ENCODE measurements around the gene PFKL.
A peak's percentile ranks its signal among the peaks of the same experiment; 100 is the strongest.
"Not testable (repeated sequence)": the region's sequence is repeated elsewhere in the genome, so short reads cannot be mapped to it uniquely, and the experiment has no call there.

The PFKL gene

GRCh38 chr21:44329086-44329889 lies 29.4 kb downstream of the PFKL start:
- DNase-seq = peak; percentile 38

DNA sequence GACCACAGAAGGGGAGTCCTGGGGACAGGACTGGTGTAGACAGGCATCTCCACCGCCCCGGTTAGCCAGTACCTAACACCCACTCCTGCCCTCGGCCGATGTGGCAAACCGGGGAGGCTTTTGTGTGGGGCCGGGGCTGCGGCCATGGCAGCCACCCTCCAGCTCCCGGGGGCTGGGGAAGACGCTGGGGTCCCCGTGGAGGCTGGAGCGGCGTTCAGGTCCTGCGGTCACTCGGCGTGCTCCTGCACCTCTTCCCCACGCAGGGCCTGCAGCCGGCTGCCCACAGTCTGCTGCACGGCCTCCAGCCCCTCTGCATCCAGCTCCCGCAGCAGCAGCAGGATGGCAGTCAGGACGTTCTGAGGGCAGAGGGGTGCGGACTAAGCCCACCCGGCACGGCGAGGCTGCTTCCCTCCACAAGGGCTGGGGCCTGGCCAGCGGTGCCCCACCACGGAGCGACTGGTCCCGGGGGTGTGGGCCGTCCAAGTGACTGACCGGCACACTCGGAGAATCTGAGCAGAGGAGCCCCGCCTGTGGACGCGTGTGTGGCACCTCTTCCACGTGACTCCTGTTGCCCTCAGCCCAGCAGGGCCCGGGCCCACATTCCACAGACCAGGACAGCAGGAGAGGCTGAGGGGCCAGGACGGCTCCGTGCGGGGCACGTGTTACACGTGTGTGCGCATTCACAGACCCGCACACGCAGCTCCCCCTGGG lies 30.3 kb downstream of the PFKL start:
- DNase-seq = no peak

- no peak for DNase-seq
Measured at GRCh38 chr21:44330698-44331097, 30.8 kb downstream of the PFKL start.

GRCh38 chr21:44331209-44331608 lies 31.4 kb downstream of the PFKL start:
- DNase-seq = no peak

DNA sequence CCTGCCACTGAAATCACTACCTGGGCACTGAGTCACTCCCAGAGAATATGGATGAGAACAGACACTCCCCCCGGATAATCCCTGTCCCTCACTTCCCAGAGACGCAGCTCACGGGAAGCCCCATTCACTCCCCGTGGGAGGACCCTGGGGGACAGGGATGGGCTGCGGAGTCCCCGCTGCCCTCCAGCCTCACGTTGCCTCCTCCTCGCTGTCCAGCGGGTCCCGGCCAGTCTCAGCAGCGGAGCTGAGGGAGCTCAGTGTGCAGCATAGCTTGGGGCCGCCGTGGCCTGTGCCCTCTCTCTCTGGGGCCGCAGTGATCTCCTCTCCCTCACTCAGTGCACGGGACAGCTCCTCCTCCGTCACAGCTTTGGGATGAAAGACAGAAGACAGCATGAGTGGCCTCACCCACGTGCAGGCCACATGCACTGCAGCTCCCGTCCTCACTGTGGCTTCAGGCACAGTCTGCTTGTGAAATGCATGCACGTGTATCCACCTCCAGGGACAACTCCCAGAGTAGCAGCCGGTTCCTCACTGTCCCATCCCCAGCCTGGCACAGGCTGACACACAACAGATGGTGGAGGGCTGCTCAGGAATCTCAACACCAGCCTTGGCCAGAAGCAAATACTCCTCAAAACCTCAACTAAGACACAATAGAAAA lies 31.9 kb downstream of the PFKL start:
- no peak for DNase-seq

DNA sequence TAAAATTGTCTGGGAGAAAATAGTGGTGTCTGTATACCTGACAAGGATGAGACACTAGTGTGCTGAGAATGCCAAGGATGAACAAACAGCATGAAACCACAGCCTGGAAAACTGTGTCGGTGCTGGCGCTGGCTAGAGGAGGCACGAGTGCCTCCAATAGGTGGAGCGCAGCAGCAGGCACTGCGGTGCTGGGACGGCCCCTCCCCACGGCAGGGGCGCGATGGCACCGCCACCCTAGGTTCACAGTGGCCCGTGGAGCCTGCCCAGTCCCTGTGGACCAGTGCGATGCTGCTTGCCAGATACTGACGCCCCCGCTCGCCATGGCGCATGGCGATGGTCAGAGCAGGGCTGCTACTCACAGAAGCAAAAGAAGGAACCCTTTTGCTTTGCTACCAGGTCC lies 32.5 kb downstream of the PFKL start:
- no peak for DNase-seq

DNA sequence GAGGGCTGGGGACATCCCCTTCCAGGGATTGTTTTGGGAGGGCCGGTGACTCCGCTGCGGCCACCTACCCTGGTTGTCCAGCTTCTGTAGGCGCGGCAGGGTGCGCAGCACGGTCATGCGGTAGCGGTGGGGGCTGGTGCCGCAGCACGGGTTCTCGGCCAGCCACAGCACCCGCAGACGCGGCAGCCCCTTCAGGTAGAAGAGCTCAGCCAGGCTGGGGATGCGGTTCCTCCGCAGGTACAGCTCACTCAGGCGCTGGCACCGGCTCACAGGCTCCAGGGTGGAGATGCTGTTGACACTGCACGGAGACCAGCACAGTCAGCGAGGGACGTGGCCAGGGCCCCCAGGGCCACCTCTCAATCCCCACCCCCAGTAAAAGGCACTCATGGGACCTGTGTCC lies 33.1 kb downstream of the PFKL start:
- no peak for DNase-seq

DNA sequence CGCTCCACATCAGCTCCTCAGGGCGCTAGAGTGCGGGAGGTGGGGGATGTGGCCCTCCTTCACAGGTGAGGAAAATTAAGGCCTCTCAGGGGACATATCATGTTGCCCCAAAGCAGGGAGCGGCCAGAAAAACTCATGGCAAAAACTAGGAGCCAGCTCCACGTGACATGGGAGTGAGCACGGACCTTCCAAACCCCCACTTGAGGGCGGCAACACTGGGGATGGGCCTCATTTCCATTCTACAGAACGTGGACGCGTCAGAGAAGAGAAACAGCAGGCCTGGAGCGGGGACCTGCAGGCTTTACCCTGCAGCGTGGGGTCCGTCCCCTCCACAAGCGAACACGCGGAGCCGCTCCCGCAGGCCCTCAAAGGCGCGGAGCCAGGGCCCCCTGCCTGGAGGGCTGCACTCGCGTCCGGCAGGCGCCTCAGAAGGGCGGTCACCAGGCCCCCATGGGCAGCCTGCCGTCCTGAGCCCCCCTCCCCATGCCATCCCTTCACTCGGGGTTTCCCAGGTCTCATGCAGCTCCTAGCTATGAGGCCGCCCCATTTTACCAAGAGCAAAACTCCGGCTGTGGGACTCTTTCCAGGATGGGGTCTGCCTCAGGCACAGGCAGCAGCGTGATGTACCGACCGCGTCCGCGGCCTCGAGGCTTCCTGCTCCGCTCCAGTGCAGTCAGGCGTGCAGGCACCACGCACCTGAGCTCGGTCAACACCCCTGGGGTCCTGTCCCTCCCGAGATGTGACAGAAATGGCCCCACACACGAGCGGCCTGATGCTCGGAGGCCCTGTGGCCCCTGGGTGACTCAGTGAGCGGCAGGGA lies 33.9 kb downstream of the PFKL start:
- DNase-seq = no peak

- no peak for DNase-seq
Measured at GRCh38 chr21:44334329-44335030, 34.6 kb downstream of the PFKL start.

GRCh38 chr21:44335266-44336059 lies 35.6 kb downstream of the PFKL start:
- no peak for DNase-seq

DNA sequence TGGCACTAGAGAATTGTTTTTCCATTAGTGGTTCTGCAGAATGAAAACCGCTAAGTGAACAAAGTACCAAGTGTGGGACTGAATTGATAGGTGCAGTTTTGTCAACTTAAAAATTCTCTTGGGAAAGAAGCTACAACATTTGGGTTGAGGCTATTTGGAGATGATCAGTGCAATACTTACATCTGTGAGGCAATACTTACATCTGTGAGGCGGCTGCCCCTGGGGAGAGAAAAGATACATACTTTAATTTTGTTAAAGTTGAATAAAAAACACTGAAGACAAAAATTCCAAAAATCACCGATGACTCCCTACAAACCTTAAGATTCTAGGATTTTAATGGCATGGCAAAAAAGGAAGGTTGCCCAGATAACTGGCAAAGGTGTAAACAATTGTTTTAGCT lies 37.6 kb downstream of the PFKL start:
- no peak for DNase-seq

DNA sequence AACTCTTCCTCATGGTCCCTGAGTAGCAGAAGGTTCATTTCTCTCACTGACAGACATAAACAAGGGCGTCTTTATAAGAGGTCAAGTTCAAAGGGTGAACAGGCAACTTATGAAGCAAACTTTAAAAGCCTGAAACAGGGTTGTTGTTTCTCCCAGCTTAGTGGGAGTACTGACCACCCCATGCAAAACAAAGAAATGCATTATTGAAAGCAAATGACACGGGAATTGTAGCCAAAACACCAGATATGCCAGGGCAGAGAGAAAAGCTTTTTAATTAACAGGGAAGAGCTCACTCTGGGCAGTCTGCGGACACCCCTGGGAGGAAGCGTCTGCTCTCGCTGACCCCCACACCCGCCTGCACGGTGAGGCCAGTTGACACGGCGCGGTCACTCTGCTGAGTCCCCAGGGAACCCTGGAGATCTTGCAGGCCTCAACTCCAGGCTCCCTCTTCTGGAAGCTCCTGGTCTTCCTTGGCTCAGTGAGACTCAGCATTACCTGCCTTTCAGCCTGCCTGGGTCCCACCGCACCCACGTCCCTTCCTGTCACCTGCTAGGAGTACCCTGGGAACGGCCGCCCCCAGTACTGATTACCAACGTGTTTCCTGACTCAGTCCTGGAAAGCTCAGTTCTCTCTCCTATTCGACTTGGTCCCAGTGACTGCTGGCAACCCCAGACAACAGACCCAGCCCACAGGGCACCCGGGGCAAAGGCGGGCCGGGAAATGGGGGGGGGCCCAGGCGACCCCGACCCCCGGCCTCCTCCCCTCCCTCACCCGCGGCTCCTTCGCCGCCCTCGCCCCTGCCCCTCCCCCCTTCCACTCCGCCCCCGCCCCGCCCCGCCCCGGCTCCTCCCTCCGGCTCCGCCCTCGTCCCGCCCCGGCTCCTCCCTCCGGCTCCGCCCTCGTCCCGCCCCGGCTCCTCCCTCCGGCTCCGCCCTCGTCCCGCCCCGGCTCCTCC lies 38.4 kb downstream of the PFKL start:
- peak; percentile 36 for DNase-seq

DNA sequence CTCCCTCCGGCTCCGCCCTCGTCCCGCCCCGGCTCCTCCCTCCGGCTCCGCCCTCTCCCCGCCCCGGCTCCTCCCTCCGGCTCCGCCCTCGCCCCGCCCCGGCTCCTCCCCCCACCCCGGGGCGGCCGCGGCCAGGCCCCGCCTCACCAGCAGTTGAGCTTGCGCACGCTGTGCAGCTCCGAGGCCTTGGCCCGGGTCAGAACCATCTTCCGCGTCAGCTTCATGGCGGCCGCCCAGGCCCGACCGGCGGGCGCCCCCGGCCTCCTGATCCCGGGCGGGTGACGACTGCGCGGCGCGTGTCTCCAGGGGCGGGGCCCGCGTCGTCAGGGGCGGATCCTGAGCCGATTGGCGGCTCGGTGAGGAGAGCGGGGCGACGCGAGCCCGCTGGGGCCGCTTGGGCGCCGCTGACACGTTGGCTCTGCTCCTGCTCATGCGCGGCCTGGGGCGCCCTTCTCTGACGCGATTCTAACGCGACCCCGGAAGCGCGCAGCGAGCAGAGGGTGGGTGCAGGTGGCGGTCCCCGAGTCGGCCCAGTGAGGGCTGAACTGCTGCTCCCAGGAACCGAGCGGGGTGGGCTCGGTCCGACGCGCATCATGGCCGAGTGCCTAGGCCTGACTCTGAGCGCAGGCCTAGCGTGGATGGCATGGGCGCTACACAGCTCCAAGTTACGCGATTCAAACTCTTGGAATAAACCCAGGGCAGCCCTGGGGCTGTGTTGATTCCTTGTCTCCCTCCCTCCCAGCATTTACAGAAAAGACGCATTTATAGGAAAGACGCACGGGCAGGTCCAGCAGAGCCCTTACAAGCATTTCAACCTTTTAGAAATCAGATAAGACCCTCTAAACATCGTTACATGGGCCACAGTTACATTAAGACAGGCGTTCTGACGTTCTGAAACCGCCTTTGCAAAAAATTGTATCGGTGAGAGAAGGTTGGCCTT lies 39.4 kb downstream of the PFKL start, which contains the start of gene CFAP410:
CFAP410 (minus strand) TSS at position 420 of the 940 bp plus-strand sequence; CDS start at position 224, 196 bp downstream.
- peak; percentile 88 for DNase-seq

GRCh38 chr21:44341726-44342458 lies 42.0 kb downstream of the PFKL start:
- not testable (repeated sequence) for DNase-seq

GRCh38 chr21:44342981-44343380 lies 43.1 kb downstream of the PFKL start:
- DNase-seq = not testable (repeated sequence)

- no peak for DNase-seq
Measured at GRCh38 chr21:44344541-44345183, 44.8 kb downstream of the PFKL start.

DNA sequence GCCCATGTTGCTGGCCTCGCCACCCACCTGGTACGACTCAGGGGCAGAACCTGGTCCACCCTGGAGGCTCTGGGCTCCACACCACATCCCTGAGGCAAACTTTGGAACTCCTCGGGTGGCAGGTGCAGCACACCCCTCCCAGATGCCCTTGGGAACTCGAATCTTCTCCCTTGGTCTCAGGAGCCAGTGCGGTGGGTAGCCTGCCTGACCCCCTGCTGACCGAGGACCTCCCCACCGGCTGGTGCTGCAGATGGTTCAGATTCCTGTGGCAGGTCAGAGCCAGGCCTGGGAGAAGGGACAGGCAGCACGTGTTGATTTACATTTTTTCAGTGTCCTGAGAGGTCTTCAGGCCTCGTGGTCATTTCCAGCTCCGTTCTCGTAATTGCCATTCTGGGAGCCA lies 45.6 kb downstream of the PFKL start:
- no peak for DNase-seq

All from DMS79 (cell line).